ENCODE results near the gene SLC22A23. TPM values are rescaled to one million over a fixed set of nuclear protein-coding genes. Genes with fewer than 3 reads are reported as not detected.

SLC22A23 gene
- total and polyA plus RNA-seq, 2 of the 4 experiments (the other 2 are of a cell fraction), result 0.72 to 1.6 TPM

DNA sequence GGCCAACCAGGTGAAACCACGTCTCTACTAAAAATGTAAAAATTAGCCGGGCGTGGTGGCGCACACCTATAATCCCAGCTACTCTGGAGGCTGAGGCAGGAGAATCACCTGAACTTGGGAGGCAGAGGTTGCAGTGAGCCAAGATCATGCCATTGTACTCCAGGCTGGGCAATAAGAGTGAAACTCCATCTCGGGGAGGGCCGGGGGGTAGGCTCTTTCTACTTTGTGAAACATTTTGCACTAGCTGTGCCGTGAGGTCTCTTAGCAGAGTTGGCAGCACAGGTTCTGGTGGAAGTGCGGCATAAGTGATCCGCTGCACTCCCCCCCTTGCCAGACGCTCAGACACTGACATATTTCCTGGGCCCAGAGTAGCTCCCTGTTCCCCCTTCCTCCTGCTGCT lies 173.6 kb downstream of the SLC22A23 start:
- Histone ChIP-seq H4K8ac (ENCODE audit: low read depth in 2 of 2, low read length in 2 of 2) (no peak overlapping the region), H2BK15ac (ENCODE audit: low read depth, low read length) (no peak overlapping the region), H2AFZ (replicated peaks; ENCODE audit: low read length, poor library complexity) (no peak overlapping the region), H3K9ac (ENCODE audit: low read depth, low read length) (no peak overlapping the region), H3K23ac (ENCODE audit: low read depth, low read length) (no peak overlapping the region), H3K27me3 (ENCODE audit: control insufficient read depth, insufficient read depth, low read length) (no peaks in the 10 kb centered on the region), H3K9me1 (ENCODE audit: insufficient read depth, low read length) (peaks cover 7% of the 10 kb centered on the region; the same call in 1 of the 2 replicates), H3K4me1 (ENCODE audit: control insufficient read depth, insufficient read depth, low read length) (peaks cover 18% of the 10 kb centered on the region), H3K4me3 (ENCODE audit: insufficient read depth, low read depth, low read length) (no peak overlapping the region), H2BK120ac (ENCODE audit: low read depth, low read length) (no peak overlapping the region), H2AK5ac (ENCODE audit: low read depth, low read length) (no peak overlapping the region), H2AK9ac (replicated peaks; ENCODE audit: low read depth, low read length, poor library complexity) (no peak overlapping the region), H3K9me3 (ENCODE audit: control insufficient read depth, insufficient read depth, low read length) (no peaks in the 10 kb centered on the region), H3K27ac (ENCODE audit: insufficient read depth, low read length) (no peak overlapping the region), H3K4ac (ENCODE audit: low read depth, low read length) (no peak overlapping the region), H4K5ac (ENCODE audit: low read depth, low read length) (no peak overlapping the region), H3K56ac (ENCODE audit: extremely low read depth, insufficient read depth, low read length) (no peak overlapping the region), H2BK20ac (ENCODE audit: low read depth, low read length) (no peak overlapping the region), H3K79me1 (ENCODE audit: low read depth in 1 of 2, low read length in 2 of 2) (no peaks in the 10 kb centered on the region), H3K4me2 (ENCODE audit: low read depth, low read length) (no peak overlapping the region), H3K36me3 (ENCODE audit: control insufficient read depth, insufficient read depth, low read length) (no peaks in the 10 kb centered on the region), H4K91ac (ENCODE audit: insufficient read depth, low read depth, low read length) (no peak overlapping the region), H4K20me1 (ENCODE audit: insufficient read depth, low read length) (peaks cover 26% of the 10 kb centered on the region), H3K18ac (ENCODE audit: low read depth, low read length) (no peak overlapping the region), H3K14ac (replicated peaks; ENCODE audit: low read depth, low read length) (no peak overlapping the region), H2BK5ac (ENCODE audit: low read depth, low read length, poor library complexity, severe bottlenecking) (no peak overlapping the region)
- dilution Hi-C loops (cut with HindIII; ENCODE audit: low sequenced_read_pairs, unreplicated experiment), result no loop called here
- DNase-seq, result no peak
- POLR2A ChIA-PET (ENCODE audit: unreplicated experiment), result no interaction called here
- intact Hi-C loops (cut with micrococcal nuclease), result loop anchor here (5.0 kb wide), 2 partner anchors 129 to 239 kb away; no protein-coding TSS in a partner anchor
- ATAC-seq (ENCODE audit: low read depth), result no peak
- in situ Hi-C loops (cut with MboI; ENCODE audit: low sequenced_read_pairs), result loop anchor here (5.0 kb wide), 1 partner anchor 449 kb away; no protein-coding TSS in a partner anchor
- WGBS, 2 experiments (ENCODE audit: extremely low coverage in 2 of 2, insufficient read length in 1 of 2), result 100% methylated on average over 2 of the region's 10 CpGs; no CpG with 5 or more reads in 1 of the 2 experiments
- CTCF ChIA-PET, result no interaction called here
- TF ChIP-seq BHLHE40 (IDR thresholded peaks at IDR 0.05; ENCODE audit: low read depth, low read length), result no peak
- BruUV-seq (replicated peaks), result no TSS peak
